SHP77 treated with DMSO at 0.1 percent for 48 hours (cell line): ENCODE data around the gene TPD52L2.

Experiments used
- DNase-seq: peaks from one replicate; lab custom pipeline; 2025; lab: John Stamatoyannopoulos, UW

TPD52L2 gene

DNA sequence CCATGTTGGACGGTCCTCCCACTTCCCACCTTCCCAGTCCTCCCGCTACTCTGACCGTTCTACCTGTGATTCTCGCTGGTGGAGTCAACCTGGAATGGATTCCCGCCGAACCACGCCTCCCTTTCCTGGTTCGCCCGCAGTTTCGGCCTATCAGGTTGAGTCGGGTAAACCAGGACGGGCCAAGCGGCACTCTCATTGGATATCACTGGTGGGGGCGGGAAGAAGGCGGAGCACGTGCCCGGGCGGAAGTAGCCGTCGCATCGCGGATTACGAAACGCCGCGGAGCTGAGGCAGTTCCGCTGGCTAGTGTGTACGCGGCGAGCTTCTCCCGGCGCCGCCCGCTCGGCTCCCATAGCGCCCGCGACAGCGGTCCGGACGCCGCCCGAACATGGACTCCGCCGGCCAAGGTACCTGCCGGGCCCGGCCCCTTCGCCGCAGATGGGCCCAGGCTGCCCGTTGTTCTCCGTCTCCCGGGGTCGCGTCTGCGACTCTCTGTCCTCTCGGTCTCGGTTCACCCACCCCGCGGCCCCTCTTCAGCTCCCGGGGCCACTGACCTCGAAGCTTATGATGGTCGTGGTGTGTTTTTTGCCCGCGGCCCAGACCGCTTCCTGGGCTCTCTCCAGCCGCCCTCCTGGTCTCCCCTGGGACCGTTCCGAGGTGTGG, at the start of gene TPD52L2:
Gene TPD52L2 (plus strand): TSS at position 293 of the 663 bp plus-strand sequence. CDS start 96 bp downstream, at position 389.
- peak; percentile 100 for DNase-seq

GRCh38 chr20:63815615-63816253, 49.3 kb upstream of the TPD52L2 start:
- no peak for DNase-seq

- DNase-seq: no peak
Observed at GRCh38 chr20:63819224-63819921, 45.7 kb upstream of the TPD52L2 start.

DNA sequence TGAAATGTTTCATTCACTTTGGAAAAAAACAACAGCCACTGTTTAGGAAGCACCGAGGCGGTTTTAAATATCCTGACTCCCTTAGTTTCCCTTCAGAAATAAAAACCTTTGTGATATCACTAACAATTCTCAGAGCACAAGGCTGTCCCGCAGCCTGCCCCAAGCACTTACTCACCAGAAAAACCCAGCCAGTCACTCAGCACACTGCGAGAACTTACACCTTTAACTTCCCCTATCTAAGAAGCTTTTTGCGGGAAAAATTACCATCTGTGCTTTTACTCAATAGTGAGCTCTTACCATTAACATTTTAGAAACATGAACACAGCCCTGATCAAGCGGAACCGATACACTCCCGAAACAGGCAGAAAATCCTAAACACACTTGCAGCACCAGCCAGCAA, 43.3 kb upstream of the TPD52L2 start:
- no peak for DNase-seq

- DNase-seq: no peak
Observed at GRCh38 chr20:63822276-63822696, 42.8 kb upstream of the TPD52L2 start.

- no peak for DNase-seq
Observed at GRCh38 chr20:63823691-63824311, 41.3 kb upstream of the TPD52L2 start.

DNA sequence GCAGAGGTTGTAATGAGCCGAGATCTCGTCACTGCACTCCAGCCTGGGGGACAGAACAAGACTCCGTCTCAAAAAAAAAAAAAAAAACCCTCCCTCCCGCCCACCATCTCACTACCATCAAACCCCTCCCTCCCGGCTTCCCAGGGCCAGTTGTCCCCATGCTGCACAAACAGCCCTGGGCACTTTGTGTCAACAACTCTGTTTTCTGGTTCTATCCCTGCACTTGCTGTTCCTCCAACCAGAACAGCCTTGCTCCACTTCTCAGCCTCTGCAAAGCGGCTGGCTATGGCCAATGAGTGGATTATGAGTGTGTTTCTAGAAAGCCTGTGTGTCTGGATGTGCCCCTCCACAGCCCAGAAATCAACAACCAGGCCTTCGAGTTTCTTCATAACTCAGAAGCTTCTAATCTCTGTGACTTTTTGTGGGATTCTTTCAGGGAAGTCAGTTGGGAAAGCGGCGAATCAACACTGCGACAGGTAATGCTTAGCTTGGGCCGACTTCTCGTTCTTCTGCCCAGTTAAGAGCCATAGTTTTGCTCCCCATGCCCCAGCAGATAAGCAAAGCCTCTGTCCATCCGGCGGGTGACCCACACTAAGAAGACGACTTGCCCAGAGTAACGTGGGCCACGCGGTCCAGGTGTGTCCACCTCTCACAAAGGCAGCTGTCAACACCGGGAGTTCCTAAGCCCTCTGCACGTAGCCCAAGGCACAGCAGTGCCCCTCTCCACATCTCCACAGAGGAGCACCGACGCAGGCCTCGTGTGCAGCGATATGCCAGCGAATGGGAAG, 39.5 kb upstream of the TPD52L2 start:
- no peak for DNase-seq

GRCh38 chr20:63826753-63827152, 38.3 kb upstream of the TPD52L2 start:
- DNase-seq: no peak

DNA sequence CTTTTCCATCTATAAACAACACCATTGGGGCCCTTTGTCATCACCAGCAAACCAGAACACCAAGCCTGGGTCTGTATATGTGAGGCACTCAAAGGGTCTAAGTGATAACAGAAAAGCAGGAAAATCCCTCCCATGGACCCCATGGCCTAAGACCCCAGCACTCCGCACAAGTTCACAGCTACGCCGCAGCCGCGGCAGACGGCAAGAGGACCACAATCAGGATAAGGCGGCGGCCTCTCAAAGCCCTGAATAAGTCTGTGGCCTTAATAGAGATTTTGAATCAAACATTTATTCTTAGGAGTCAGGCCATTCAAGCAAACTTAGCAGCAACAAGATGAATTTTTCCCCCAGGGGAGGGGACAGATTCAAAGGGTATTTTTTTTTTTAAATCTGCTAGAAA, 36.9 kb upstream of the TPD52L2 start:
- no peak for DNase-seq

GRCh38 chr20:63828545-63828944, 36.5 kb upstream of the TPD52L2 start:
- DNase-seq: no peak

DNA sequence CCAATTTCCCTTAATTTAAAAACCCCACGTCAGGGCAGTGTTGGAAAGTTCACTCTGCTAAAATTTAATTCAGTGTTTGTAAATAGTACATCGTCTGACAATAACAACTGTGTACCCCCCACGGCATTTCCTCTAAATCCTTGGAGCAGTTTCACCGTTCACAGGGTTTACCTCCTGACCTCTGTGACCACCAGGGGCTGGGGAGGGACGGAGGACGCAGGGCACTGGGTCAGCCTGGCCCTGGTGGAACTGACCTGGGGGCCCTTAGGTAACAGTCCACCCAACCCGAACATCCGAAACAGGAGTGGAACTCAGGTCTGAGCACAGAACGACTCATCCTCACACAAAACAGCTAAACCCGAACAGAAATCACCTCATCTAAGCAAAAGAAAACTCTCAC, 36.1 kb upstream of the TPD52L2 start:
- DNase-seq: no peak

DNA sequence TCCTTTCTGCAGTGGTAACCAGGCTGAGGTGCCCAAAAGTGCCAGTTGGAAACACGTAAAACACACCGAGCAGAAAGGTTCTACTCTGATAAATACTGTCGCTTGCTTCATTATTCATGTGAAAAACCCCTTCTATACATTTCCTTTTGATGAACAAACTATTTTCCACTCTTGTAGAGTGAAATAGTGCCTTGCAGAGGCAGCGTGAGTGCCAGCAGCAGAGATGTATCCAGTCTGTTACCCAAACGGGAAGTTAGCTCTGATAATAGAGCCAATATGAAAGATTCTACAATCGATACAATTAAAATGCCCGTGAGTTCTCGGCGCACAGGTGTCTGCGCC, 35.5 kb upstream of the TPD52L2 start:
- no peak for DNase-seq

- DNase-seq: no peak
Observed at GRCh38 chr20:63829945-63830835, 34.9 kb upstream of the TPD52L2 start.

- DNase-seq: no peak
Observed at GRCh38 chr20:63830841-63831588, 34.1 kb upstream of the TPD52L2 start, which contains the start of gene ZBTB46. TSS of gene ZBTB46 (minus strand) at chr20:63831264. CDS start at chr20:63790757, 40,507 bp downstream.

GRCh38 chr20:63831646-63831992, 33.5 kb upstream of the TPD52L2 start:
- no peak for DNase-seq

GRCh38 chr20:63831993-63832686, 32.9 kb upstream of the TPD52L2 start:
- no peak for DNase-seq

DNA sequence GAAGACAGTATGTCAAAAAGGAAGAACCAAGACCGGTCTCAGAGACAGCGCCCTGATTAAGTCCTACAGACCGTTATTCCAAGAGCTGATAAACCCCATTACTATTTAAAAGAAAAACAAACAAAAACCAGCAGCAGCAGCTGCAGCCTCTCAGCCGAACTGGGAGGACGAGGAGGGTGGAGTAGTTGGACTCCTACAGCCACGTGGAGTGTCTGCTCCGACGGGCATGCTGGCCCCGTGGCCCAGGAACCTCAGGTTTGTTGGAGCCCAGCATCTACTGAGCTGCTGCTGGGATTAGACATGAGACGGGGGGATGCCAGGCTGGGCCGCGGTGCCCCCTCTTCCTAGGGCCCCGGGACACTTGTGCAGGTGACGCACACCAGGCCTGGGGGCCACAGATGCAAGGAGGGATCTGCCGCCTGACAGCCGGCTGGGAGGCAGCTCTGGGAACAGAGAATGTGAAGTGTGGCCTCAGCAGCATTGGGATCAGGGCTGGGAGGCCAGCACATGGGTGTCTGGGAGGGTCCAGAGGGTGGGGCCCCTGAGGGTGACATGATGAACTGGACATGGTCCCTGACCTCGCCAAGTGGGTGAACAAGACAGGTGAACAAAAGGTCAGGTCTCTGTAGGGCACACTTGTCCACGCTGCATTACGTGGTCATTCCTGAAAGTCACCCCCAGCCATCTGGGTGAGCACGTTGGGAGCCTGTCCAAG, 31.1 kb upstream of the TPD52L2 start:
- no peak for DNase-seq

DNA sequence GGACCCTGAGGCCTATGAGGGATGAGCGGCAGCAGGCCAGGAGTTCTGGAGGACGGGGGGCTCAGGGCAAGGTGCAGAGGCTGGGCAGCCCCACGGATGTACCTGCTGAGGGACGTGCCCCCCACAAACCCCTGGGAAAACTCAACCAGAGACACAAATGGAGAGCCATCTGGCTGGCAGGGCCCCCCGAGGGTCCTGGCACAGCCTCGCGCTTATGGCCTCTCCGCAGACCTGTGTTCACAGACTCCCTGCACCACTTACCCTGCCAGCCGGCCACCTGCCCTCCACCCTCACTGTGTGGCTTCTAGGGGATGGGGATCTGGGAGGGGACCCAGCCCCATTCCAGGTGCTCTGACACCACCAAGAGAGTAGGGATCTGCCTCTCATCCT, 30.6 kb upstream of the TPD52L2 start:
- DNase-seq: no peak
